Panc1 (cell line): ENCODE results near the gene NCAM1. TPM values are rescaled to one million over a fixed set of nuclear protein-coding genes. Genes with fewer than 3 reads are reported as not detected.
A peak's percentile ranks its signal among the peaks of the same experiment; 100 is the strongest.

Source experiments
- ATAC-seq: fragments of 200-7000 bp; cut with Tn5 transposase; 2 replicates; pipeline ENCODE4 v1.9.1; 2020; ENCODE audit warnings: mild to moderate bottlenecking, moderate library complexity
- BruUV-seq: library from RNA; stranded (reverse); fragments of 400-500 nt; replicated peaks from 2 replicates; lab custom pipeline; 2021; lab: Mats Ljungman, UMichigan
- CTCF ChIA-PET: fragments of 300-600 bp; sonication (Branson Sonifier 250); formaldehyde crosslinking; loops from one replicate; lab custom pipeline; 2022; ENCODE audit warnings: antibody characterized with exemption; lab: Charles Lee
- POLR2A ChIA-PET: fragments of 300-600 bp; sonication (Branson Sonifier 250); formaldehyde crosslinking; loops from one replicate; lab custom pipeline; 2022; ENCODE audit warnings: antibody characterized with exemption; lab: Charles Lee
- DNase-seq: peaks from one replicate; pipeline ENCODE4 v3.0.0-alpha.2; 2010; ENCODE audit warnings: low read depth, low spot score
- H3K27ac ChIP-seq: 2 replicates; pipeline ENCODE4 v1.5.1; 2011; ENCODE audit warnings: mild to moderate bottlenecking, low read length, inconsistent platforms
- H3K27me3 ChIP-seq: fragments of 200-500 bp; sonication (Bioruptor generic); 2 replicates; pipeline ENCODE4 v1.6.0; 2014; ENCODE audit warnings: low read length, inconsistent platforms; ENCODE audit not compliant: control insufficient read depth, insufficient read depth
- H3K36me3 ChIP-seq: fragments of 200-500 bp; sonication (Bioruptor generic); 2 replicates; pipeline ENCODE4 v1.5.1; 2014; ENCODE audit warnings: inconsistent platforms, mild to moderate bottlenecking, low read length, moderate library complexity; ENCODE audit not compliant: control insufficient read depth, insufficient read depth
- H3K4me1 ChIP-seq: 2 replicates; pipeline ENCODE4 v1.5.1; 2011; ENCODE audit warnings: inconsistent platforms, mild to moderate bottlenecking, low read length, moderate library complexity; ENCODE audit not compliant: control insufficient read depth, insufficient read depth
- H3K4me3 ChIP-seq, 2 experiments: 2 replicates each; pipeline ENCODE4 v1.5.1; 2011 to 2012; ENCODE audit warnings: low read depth in 2 of 2, low read length in 2 of 2, mild to moderate bottlenecking in 2 of 2, inconsistent platforms in 1 of 2, moderate library complexity in 1 of 2
- H3K9me3 ChIP-seq: fragments of 200-500 bp; sonication (Bioruptor generic); 2 replicates; pipeline ENCODE4 v1.5.1; 2014; ENCODE audit warnings: low read depth, mild to moderate bottlenecking, inconsistent platforms, low read length, moderate library complexity; ENCODE audit not compliant: control insufficient read depth, insufficient read depth
- POLR2AphosphoS5 ChIP-seq: IDR thresholded peaks from 2 replicates; pipeline ENCODE4 v1.6.1; 2012; ENCODE audit warnings: mild to moderate bottlenecking, low read depth, low read length, moderate library complexity
- SIN3A ChIP-seq: IDR thresholded peaks from 2 replicates; pipeline ENCODE4 v1.6.1; 2012; ENCODE audit warnings: low read depth, mild to moderate bottlenecking, low read length, moderate library complexity, borderline replicate concordance; ENCODE audit not compliant: insufficient read depth
- TCF7L2 ChIP-seq: IDR thresholded peaks from 2 replicates; pipeline ENCODE4 v1.6.1; 2011; ENCODE audit warnings: mild to moderate bottlenecking, low read depth, low read length, inconsistent platforms
- in situ Hi-C: cut with HindIII; loops from 2 replicates; pipeline ENCODE4 v1.10.0; 2016; ENCODE audit warnings: low sequenced_read_pairs, low pct_unique_long_range_greater_than_20kb
- intact Hi-C: fragments of 100-400 bp; cut with micrococcal nuclease; formaldehyde crosslinking; loops from one replicate; pipeline ENCODE4 v1.10.0; 2022; ENCODE audit not compliant: unreplicated experiment
- total RNA-seq: library from RNA; stranded (reverse); gene quantifications from one replicate; pipeline ENCODE4 v1.2.1, GENCODE V29; 2021; ENCODE audit not compliant: unreplicated experiment
- TF ChIP-seq, protein P1 (sequence below), 2 experiments: IDR thresholded peaks; 2 replicates each; pipeline ENCODE4 v1.6.1; 2011 to 2012; ENCODE audit warnings: low read depth in 2 of 2, control low read depth in 1 of 2, low read length in 1 of 2, mild to moderate bottlenecking in 1 of 2, moderate library complexity in 1 of 2; ENCODE audit not compliant: insufficient read depth in 1 of 2
- TF ChIP-seq, protein P2 (sequence below): fragments of 450-650 bp; IDR thresholded peaks from 2 replicates; pipeline ENCODE4 v1.5.1; 2017; ENCODE audit warnings: mild to moderate bottlenecking

NCAM1 gene
- total RNA-seq, 1 experiment from 2014 or later, result 0.18 TPM

DNA sequence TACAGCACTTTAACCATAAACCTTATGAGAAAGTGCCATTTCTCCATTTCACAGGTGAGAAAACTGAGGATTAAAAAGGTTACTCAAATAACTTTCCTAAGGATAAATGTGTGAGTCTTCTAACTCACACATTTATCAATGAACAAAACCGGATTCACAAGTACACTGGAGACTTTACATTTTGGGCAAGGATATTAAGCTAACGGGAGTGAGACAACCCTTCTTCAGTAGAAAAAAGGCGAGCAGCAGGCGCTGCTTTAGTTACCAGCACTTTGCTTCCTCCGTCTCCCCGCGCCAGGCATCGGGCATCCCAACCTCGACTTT is 352.8 kb downstream of the NCAM1 start:
- ATAC-seq (no peak), DNase-seq (peak; percentile 15)
- Histone ChIP-seq H3K27me3 (no peaks in the 10 kb centered on the region), H3K4me3 (peak overlapping the region; percentile 72 to 79), H3K9me3 (no peaks in the 10 kb centered on the region), H3K4me1 (peaks cover 15% of the 10 kb centered on the region), H3K27ac (peak overlapping the region; percentile 79), H3K36me3 (no peaks in the 10 kb centered on the region)
- POLR2A ChIA-PET, result interaction anchor here (0.6 to 0.7 kb wide), 2 partner anchors 55 to 61 kb away, joined by 3 to 4 read pairs; no protein-coding TSS in a partner anchor
- CTCF ChIA-PET, result interaction anchor here (0.6 kb wide), 1 partner anchor 10 kb away, joined by 5 read pairs; no protein-coding TSS in a partner anchor
- no TSS peak for BruUV-seq
- TF ChIP-seq, protein P1, sequence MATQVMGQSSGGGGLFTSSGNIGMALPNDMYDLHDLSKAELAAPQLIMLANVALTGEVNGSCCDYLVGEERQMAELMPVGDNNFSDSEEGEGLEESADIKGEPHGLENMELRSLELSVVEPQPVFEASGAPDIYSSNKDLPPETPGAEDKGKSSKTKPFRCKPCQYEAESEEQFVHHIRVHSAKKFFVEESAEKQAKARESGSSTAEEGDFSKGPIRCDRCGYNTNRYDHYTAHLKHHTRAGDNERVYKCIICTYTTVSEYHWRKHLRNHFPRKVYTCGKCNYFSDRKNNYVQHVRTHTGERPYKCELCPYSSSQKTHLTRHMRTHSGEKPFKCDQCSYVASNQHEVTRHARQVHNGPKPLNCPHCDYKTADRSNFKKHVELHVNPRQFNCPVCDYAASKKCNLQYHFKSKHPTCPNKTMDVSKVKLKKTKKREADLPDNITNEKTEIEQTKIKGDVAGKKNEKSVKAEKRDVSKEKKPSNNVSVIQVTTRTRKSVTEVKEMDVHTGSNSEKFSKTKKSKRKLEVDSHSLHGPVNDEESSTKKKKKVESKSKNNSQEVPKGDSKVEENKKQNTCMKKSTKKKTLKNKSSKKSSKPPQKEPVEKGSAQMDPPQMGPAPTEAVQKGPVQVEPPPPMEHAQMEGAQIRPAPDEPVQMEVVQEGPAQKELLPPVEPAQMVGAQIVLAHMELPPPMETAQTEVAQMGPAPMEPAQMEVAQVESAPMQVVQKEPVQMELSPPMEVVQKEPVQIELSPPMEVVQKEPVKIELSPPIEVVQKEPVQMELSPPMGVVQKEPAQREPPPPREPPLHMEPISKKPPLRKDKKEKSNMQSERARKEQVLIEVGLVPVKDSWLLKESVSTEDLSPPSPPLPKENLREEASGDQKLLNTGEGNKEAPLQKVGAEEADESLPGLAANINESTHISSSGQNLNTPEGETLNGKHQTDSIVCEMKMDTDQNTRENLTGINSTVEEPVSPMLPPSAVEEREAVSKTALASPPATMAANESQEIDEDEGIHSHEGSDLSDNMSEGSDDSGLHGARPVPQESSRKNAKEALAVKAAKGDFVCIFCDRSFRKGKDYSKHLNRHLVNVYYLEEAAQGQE (IDR thresholded peaks at IDR 0.05; ENCODE audit: insufficient read depth in 1 of 2, low read depth in 2 of 2, low read length in 1 of 2), result no peak
- TF ChIP-seq, protein P2, sequence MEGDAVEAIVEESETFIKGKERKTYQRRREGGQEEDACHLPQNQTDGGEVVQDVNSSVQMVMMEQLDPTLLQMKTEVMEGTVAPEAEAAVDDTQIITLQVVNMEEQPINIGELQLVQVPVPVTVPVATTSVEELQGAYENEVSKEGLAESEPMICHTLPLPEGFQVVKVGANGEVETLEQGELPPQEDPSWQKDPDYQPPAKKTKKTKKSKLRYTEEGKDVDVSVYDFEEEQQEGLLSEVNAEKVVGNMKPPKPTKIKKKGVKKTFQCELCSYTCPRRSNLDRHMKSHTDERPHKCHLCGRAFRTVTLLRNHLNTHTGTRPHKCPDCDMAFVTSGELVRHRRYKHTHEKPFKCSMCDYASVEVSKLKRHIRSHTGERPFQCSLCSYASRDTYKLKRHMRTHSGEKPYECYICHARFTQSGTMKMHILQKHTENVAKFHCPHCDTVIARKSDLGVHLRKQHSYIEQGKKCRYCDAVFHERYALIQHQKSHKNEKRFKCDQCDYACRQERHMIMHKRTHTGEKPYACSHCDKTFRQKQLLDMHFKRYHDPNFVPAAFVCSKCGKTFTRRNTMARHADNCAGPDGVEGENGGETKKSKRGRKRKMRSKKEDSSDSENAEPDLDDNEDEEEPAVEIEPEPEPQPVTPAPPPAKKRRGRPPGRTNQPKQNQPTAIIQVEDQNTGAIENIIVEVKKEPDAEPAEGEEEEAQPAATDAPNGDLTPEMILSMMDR, result no peak
- TF ChIP-seq POLR2AphosphoS5 (no peak), SIN3A (no peak), TCF7L2 (no peak)
- intact Hi-C loops (no loop called here), in situ Hi-C loops (no loop called here)

DNA sequence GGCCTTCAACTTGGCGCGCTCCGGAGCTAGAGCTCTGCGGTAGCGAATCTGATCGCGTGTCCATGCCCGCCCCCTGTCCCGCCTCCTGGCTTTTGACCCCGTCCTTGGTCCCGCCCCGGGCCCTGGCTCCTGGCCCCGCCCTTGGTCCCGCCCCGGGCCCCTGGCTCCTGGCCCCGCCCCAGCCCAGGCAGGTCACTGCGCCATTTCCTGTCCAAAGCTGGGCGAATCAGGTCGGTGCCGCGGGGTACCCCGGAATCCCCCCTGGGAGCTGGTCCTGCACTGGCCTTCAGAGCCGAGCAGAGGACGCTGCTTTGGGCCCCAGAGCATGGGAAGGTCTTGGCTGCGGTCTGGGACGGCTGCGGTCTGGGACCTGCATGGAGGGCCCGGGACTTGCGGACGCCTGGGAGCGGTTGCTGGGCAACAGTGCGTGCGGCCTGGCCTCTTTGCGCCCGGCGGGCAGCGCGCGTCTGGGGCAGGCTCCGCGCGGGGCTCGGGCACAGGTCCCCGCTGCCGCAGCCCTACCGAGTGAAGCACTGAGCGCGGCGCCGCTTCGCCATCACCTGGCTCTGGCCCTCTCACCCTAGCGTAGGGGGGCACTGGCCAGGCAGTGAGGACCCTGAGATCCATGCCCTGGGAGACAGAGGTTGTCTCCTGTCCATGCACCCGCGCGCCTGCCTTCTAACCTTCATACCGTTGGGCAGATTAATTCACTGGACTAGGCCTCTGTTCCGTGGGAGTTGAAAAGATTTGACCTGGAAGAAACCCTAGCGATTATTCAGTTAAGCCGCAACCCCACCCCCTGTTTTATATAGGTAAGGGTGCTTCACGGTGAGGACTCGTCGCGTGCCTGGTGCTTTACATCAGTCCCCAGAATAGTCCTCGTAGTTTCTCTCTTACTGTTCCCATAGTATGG is 353.4 kb downstream of the NCAM1 start, which contains the start of gene TTC12:
TTC12 (plus strand) TSS at position 195 of the 913 bp plus-strand sequence. CDS start 1,675 bp downstream, outside the sequence.
- Histone ChIP-seq H3K4me3 (peak within 1 kb of the TSS; percentile 72 to 79), H3K9me3 (no peaks in the 10 kb centered on the region), H3K4me1 (peaks cover 15% of the 10 kb centered on the region), H3K36me3 (no peaks in the 10 kb centered on the region), H3K27ac (peak within 1 kb of the TSS; percentile 93), H3K27me3 (no peaks in the 10 kb centered on the region)
- ChIA-PET CTCF (interaction anchor here (0.6 to 0.7 kb wide), 2 partner anchors 9 to 219 kb away, joined by 5 to 10 read pairs; no protein-coding TSS in a partner anchor), POLR2A (interaction anchor here (0.6 to 0.7 kb wide), 3 partner anchors 56 to 520 kb away, joined by 3 to 4 read pairs (median 3); no protein-coding TSS in a partner anchor)
- BruUV-seq, result no TSS peak
- DNase-seq, result peak; percentile 61
- peak; percentile 99 for ATAC-seq
- in situ Hi-C loops, result no loop called here
- TF ChIP-seq SIN3A, result peak; percentile 87
- TF ChIP-seq, protein P2, result no peak
- 0 out of 2 replicates have a peak, but pooled peaks have one; percentile 23 for TF ChIP-seq TCF7L2
- TF ChIP-seq POLR2AphosphoS5, result peak; percentile 83
- TF ChIP-seq, protein P1 (IDR thresholded peaks at IDR 0.05; ENCODE audit: insufficient read depth in 1 of 2, low read depth in 2 of 2, low read length in 1 of 2), result no peak
- intact Hi-C loops, result no loop called here
